A549 (cell line): Measurements from ENCODE around the gene OIP5. TPM values are rescaled to one million over a fixed set of nuclear protein-coding genes. Genes with fewer than 3 reads are reported as not detected.

Experiments used
- ATAC-seq, 2 experiments: fragments of 200-7000 bp in 1 of 2; fragments of >200 bp in 1 of 2; cut with Nextera tagmentation in 1 of 2; cut with Tn5 transposase in 1 of 2; 3 replicates each; pipeline versions ENCODE4 v1.8.0 to v1.9.1; 2018 to 2020; ENCODE audit warnings: mild to moderate bottlenecking in 1 of 2, moderate library complexity in 1 of 2
- CTCF ChIA-PET: fragments of 300-600 bp; sonication (Branson Sonifier 250); formaldehyde crosslinking; extraction: SDS; loops from one replicate; lab custom pipeline; 2021; ENCODE audit warnings: antibody characterized with exemption, inconsistent platforms; lab: Yijun Ruan, JAX
- POLR2A ChIA-PET: fragments of 350-600 bp; formaldehyde crosslinking; extraction: SDS; loops from one replicate; lab custom pipeline; 2021; ENCODE audit warnings: antibody characterized with exemption, inconsistent platforms; lab: Yijun Ruan, JAX
- DNase-seq, 2 experiments: peaks; one replicate each; pipeline versions ENCODE4 v3.0.0 to v3.0.0-alpha.2; 2011 to 2016; ENCODE audit warnings: low read depth in 1 of 2, low spot score in 1 of 2
- FAIRE-seq: peaks from 2 replicates; lab custom pipeline; 2011; peaks lifted over from hg19 to GRCh38; lab: Jason Lieb, UNC
- H3K27ac ChIP-seq, 2 experiments: fragments of >200 bp; sonication (Bioruptor Twin); formaldehyde crosslinking; 3 replicates each; pipeline ENCODE4 v1.5.1; 2016 to 2017
- H3K4me1 ChIP-seq: fragments of >200 bp; sonication (Bioruptor Twin); formaldehyde crosslinking; 3 replicates; pipeline ENCODE4 v1.6.1; 2016
- H3K4me2 ChIP-seq: fragments of >200 bp; sonication (Bioruptor Twin); formaldehyde crosslinking; 3 replicates; pipeline ENCODE4 v1.6.1; 2016
- H3K4me3 ChIP-seq: fragments of >200 bp; sonication (Bioruptor Twin); formaldehyde crosslinking; 3 replicates; pipeline ENCODE4 v1.5.1; 2016
- H3K9me3 ChIP-seq: fragments of >200 bp; sonication (Bioruptor Twin); formaldehyde crosslinking; 3 replicates; pipeline ENCODE4 v1.6.1; 2016
- BHLHE40 ChIP-seq: IDR thresholded peaks from 2 replicates; pipeline ENCODE4 v1.6.1; 2012; ENCODE audit warnings: low read depth, low read length, inconsistent platforms
- CBX2 ChIP-seq: fragments of 200-600 bp; sonication (generic); IDR thresholded peaks from 2 replicates; pipeline ENCODE4 v1.6.1; 2016; ENCODE audit warnings: low read depth, mild to moderate bottlenecking, borderline replicate concordance
- EHF ChIP-seq: fragments of 250-450 bp; sonication (Bioruptor Pico); IDR thresholded peaks from 2 replicates; pipeline ENCODE4 v1.5.0; 2020; ENCODE audit warnings: mild to moderate bottlenecking
- EHMT2 ChIP-seq: fragments of 200-600 bp; sonication (generic); IDR thresholded peaks from 2 replicates; pipeline ENCODE4 v1.6.1; 2016; ENCODE audit warnings: antibody characterized with exemption, low read depth, mild to moderate bottlenecking, moderate library complexity
- EP300 ChIP-seq, 2 experiments: fragments of >200 bp; sonication (Bioruptor Twin); formaldehyde crosslinking; IDR thresholded peaks; 2 replicates in 1 of 2; 3 replicates in 1 of 2; pipeline ENCODE4 v1.6.1; 2016 to 2017
- ESRRA ChIP-seq: fragments of 150-350 bp; IDR thresholded peaks from 2 replicates; pipeline ENCODE4 v1.6.1; 2014; ENCODE audit warnings: mild to moderate bottlenecking, low read length, borderline replicate concordance
- FOSL2 ChIP-seq, 2 experiments: fragments of 450-650 bp in 1 of 2; fragments of >200 bp in 1 of 2; sonication (Bioruptor Twin) in 1 of 2; formaldehyde crosslinking; IDR thresholded peaks; 2 replicates each; pipeline versions ENCODE4 v1.5.0 to v1.6.1; 2016 to 2020; ENCODE audit warnings: mild to moderate bottlenecking in 1 of 2, moderate library complexity in 1 of 2
- GATA3 ChIP-seq: IDR thresholded peaks from 2 replicates; pipeline ENCODE4 v1.6.1; 2012; ENCODE audit warnings: borderline replicate concordance
- HDAC2 ChIP-seq: fragments of 200-600 bp; sonication (generic); IDR thresholded peaks from 2 replicates; pipeline ENCODE4 v1.6.1; 2016
- HEYL ChIP-seq: fragments of 250-450 bp; sonication (Bioruptor Pico); IDR thresholded peaks from 2 replicates; pipeline ENCODE4 v1.8.0; 2021; ENCODE audit warnings: mild to moderate bottlenecking, moderate library complexity
- HMGXB4 ChIP-seq: fragments of 250-450 bp; sonication (Bioruptor Pico); IDR thresholded peaks from 2 replicates; pipeline ENCODE4 v1.5.0; 2021; ENCODE audit warnings: mild to moderate bottlenecking, moderate library complexity, borderline replicate concordance
- HOXA7 ChIP-seq: fragments of 250-450 bp; sonication (Bioruptor Pico); IDR thresholded peaks from 2 replicates; pipeline ENCODE4 v1.5.0; 2020; ENCODE audit warnings: mild to moderate bottlenecking, moderate library complexity
- JUNB ChIP-seq: fragments of >200 bp; sonication (Bioruptor Twin); formaldehyde crosslinking; IDR thresholded peaks from 2 replicates; pipeline ENCODE4 v1.6.1; 2016
- KDM1A ChIP-seq: fragments of 200-600 bp; sonication (generic); IDR thresholded peaks from 2 replicates; pipeline ENCODE4 v1.6.1; 2016; ENCODE audit warnings: low read depth, mild to moderate bottlenecking
- KDM5A ChIP-seq: fragments of 200-600 bp; sonication (generic); IDR thresholded peaks from 2 replicates; pipeline ENCODE4 v1.6.1; 2016; ENCODE audit warnings: antibody characterized with exemption, mild to moderate bottlenecking
- MAZ ChIP-seq: fragments of 150-350 bp; IDR thresholded peaks from 2 replicates; pipeline ENCODE4 v1.6.1; 2014; ENCODE audit warnings: antibody characterized with exemption, low read depth, low read length, borderline replicate concordance
- NPAS2 ChIP-seq: fragments of 250-450 bp; sonication (Bioruptor Pico); IDR thresholded peaks from 2 replicates; pipeline ENCODE4 v1.8.0; 2022; ENCODE audit warnings: mild to moderate bottlenecking, moderate library complexity, borderline replicate concordance
- RCOR1 ChIP-seq: fragments of 150-350 bp; IDR thresholded peaks from 2 replicates; pipeline ENCODE4 v1.6.1; 2014; ENCODE audit warnings: antibody characterized with exemption, low read length, low read depth
- REST ChIP-seq: fragments of 200-600 bp; sonication (generic); IDR thresholded peaks from 2 replicates; pipeline ENCODE4 v1.6.1; 2016; ENCODE audit warnings: antibody characterized with exemption, mild to moderate bottlenecking, moderate library complexity
- SMC3 ChIP-seq: fragments of >200 bp; sonication (Bioruptor Twin); formaldehyde crosslinking; IDR thresholded peaks from 3 replicates; pipeline ENCODE4 v1.6.1; 2018; ENCODE audit warnings: inconsistent platforms
- SREBF2 ChIP-seq: fragments of 450-650 bp; IDR thresholded peaks from 2 replicates; pipeline ENCODE4 v1.6.1; 2014; ENCODE audit warnings: mild to moderate bottlenecking, moderate library complexity
- TP53 ChIP-seq: fragments of 250-450 bp; sonication (Bioruptor Pico); IDR thresholded peaks from 2 replicates; pipeline ENCODE4 v1.5.0; 2021; ENCODE audit warnings: mild to moderate bottlenecking, moderate library complexity
- ZC3H11A ChIP-seq: fragments of 450-650 bp; IDR thresholded peaks from 2 replicates; pipeline ENCODE4 v1.6.1; 2014; ENCODE audit warnings: antibody characterized with exemption, mild to moderate bottlenecking
- ZFP36 ChIP-seq: fragments of 450-650 bp; IDR thresholded peaks from 2 replicates; pipeline ENCODE4 v1.6.1; 2014; ENCODE audit warnings: borderline replicate concordance; ENCODE audit not compliant: partially characterized antibody
- ZSCAN20 ChIP-seq: fragments of 250-450 bp; sonication (Bioruptor Pico); IDR thresholded peaks from 2 replicates; pipeline ENCODE4 v1.8.0; 2022; ENCODE audit warnings: mild to moderate bottlenecking, moderate library complexity
- whole genome bisulfite sequencing: methylation state at CpG from one replicate; pipeline ENCODE4 v1.1.6; 2017; ENCODE audit errors: missing lambda C conversion rate; 5-methylcytosine and 5-hydroxymethylcytosine counted together
- polyA plus RNA-seq, 4 experiments: library from polyadenylated mRNA; depleted of rRNA in 3 of 4; stranded (reverse); fragments of >200 nt; fragmentation: RNase III in 1 of 4; extraction: RNeasy Plus Mini Kit Qiagen cat#74134 plus additional on column Dnase treatment in 1 of 4; gene quantifications; 2 replicates in 3 of 4; 3 replicates in 1 of 4; pipeline ENCODE4 v1.2.3, GENCODE V29; 2011 to 2017
- TF ChIP-seq, protein P1 (sequence below): IDR thresholded peaks from 2 replicates; pipeline ENCODE4 v1.6.1; 2012
- TF ChIP-seq, protein P2 (sequence below): IDR thresholded peaks from 2 replicates; pipeline ENCODE4 v1.6.1; 2012

Gene OIP5
- polyA plus RNA-seq, 2 of the 4 experiments (the other 2 are of a cell fraction), result 21.7 to 31.4 TPM

DNA sequence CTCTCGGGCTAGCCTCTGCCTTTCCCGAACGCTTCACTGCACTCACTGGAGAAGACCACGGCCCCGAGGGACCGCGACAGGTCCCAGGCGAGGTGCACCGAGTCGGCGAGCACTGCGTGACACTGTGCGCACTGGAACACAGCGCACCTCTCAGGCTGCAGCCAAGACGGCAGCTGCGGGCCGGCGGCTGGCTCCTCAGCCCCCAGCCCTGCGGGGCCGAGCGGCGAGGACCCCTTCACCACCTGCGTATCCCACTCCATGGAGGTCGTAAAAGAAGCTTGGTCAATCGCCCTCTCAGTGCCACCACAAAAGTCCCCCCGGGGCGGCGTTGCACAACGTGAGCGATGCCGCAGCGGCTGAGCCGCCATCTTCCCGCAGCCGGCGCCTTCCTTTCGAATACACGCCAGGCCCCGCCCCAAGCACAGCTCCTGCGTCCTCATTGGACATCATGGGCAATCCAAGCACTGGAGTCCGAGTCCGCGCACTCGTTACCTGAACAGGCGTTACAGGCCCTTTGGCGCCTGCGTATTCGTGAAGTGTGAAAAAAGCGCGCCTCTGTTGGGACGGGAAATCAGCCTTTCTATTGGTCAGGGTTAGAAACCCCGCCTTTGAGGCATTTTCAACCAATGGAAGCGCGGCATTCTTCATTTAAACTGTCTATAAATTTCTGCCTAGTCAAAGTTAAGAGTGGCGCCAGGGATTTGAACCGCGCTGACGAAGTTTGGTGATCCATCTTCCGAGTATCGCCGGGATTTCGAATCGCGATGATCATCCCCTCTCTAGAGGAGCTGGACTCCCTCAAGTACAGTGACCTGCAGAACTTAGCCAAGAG lies at the start of gene OIP5, which contains the start of gene NUSAP1 (continued):
- TF ChIP-seq SREBF2 (no peak), HMGXB4 (CRISPR knock-in tag) (no peak), TP53 (CRISPR knock-in tag) (no peak), ZC3H11A (no peak), ZFP36 (no peak), HOXA7 (CRISPR knock-in tag) (no peak), SMC3 (no peak; the same call in 1 of the 3 replicates), MAZ (no peak), EHMT2 (no peak), FOSL2 (IDR thresholded peaks at IDR 0.05) (no peak), FOSL2 (CRISPR knock-in tag; IDR thresholded peaks at IDR 0.05) (no peak), JUNB (no peak), BHLHE40 (no peak), NPAS2 (CRISPR knock-in tag) (no peak), EHF (CRISPR knock-in tag) (no peak), REST (no peak), GATA3 (no peak), ZSCAN20 (CRISPR knock-in tag) (no peak), KDM1A (no peak), ESRRA (no peak), HDAC2 (peak; percentile 80; the same call in 1 of the 2 replicates), RCOR1 (no peak)
- TF ChIP-seq, protein P1, sequence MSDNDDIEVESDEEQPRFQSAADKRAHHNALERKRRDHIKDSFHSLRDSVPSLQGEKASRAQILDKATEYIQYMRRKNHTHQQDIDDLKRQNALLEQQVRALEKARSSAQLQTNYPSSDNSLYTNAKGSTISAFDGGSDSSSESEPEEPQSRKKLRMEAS, result peak; percentile 51
- TF ChIP-seq, protein P2, sequence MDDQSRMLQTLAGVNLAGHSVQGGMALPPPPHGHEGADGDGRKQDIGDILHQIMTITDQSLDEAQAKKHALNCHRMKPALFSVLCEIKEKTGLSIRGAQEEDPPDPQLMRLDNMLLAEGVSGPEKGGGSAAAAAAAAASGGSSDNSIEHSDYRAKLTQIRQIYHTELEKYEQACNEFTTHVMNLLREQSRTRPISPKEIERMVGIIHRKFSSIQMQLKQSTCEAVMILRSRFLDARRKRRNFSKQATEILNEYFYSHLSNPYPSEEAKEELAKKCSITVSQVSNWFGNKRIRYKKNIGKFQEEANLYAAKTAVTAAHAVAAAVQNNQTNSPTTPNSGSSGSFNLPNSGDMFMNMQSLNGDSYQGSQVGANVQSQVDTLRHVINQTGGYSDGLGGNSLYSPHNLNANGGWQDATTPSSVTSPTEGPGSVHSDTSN, result no peak

- H3K27ac ChIP-seq, result no peak overlapping the region
- FAIRE-seq (no peak), ATAC-seq (no peak; a peak in 1 of 6 replicates), DNase-seq (no peak)
- no peaks in the 10 kb centered on the region for H3K9me3 ChIP-seq
- no peak for TF ChIP-seq HEYL (CRISPR knock-in tag)
- no peak for TF ChIP-seq HMGXB4 (CRISPR knock-in tag)
- TF ChIP-seq KDM5A, result no peak
- TF ChIP-seq EP300 (IDR thresholded peaks at IDR 0.05), result no peak
- TF ChIP-seq CBX2, result no peak
- CTCF ChIA-PET, result no interaction called here
- no peak overlapping the region for H3K4me3 ChIP-seq
- H3K4me1 ChIP-seq, result no peaks in the 10 kb centered on the region
- WGBS, result 95% methylated on average over 4 of the region's 4 CpGs
- POLR2A ChIA-PET, result no interaction called here
- H3K4me2 ChIP-seq, result no peak overlapping the region
Observed at GRCh38 chr15:41377978-41378377, 45.6 kb upstream of the OIP5 start.
